ENCODE data around the gene PRPH2. TPM values are rescaled to one million over a fixed set of nuclear protein-coding genes. Genes with fewer than 3 reads are reported as not detected.

PRPH2 gene
- polyA plus RNA-seq, 2 of the 4 experiments (the other 2 are of a cell fraction), result not detected

DNA sequence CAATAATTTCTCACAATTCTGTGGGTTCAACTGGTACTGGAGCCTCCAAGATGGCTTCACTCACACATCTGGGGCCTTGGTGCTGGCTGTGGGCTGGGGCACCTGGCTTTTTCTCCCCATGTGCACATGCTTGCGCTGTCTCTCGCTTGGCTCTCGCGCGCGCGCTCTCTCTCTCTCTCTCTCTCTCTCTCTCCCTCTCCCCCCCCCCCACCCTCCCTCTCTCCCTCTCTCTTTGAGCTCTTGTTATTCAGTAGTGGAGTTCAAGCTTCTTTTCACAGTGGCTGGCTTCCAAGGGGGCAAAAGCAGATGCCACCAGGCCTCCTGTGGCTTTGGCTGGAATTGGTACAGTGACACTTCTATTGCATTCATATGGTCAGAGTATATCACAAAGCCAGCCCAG, 34.3 kb upstream of the PRPH2 start:
- WGBS (ENCODE audit: missing lambda C conversion rate), result 90% methylated on average over 7 of the region's 7 CpGs
- Histone ChIP-seq H3K4me2 (no peak overlapping the region), H3K9me3 (no peaks in the 10 kb centered on the region), H3K27ac (no peak overlapping the region), H3K4me3 (no peak overlapping the region), H3K4me1 (no peaks in the 10 kb centered on the region)
- ATAC-seq, result no peak
- POLR2A ChIA-PET, result no interaction called here
- TF ChIP-seq, protein P1, sequence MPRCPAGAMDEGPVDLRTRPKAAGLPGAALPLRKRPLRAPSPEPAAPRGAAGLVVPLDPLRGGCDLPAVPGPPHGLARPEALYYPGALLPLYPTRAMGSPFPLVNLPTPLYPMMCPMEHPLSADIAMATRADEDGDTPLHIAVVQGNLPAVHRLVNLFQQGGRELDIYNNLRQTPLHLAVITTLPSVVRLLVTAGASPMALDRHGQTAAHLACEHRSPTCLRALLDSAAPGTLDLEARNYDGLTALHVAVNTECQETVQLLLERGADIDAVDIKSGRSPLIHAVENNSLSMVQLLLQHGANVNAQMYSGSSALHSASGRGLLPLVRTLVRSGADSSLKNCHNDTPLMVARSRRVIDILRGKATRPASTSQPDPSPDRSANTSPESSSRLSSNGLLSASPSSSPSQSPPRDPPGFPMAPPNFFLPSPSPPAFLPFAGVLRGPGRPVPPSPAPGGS (IDR thresholded peaks at IDR 0.05), result no peak
- TF ChIP-seq CBX8 (IDR thresholded peaks at IDR 0.05) (no peak), HDAC2 (IDR thresholded peaks at IDR 0.05) (no peak)
- CTCF ChIA-PET, result no interaction called here
- DNase-seq (ENCODE audit: low read depth in 1 of 2, low spot score in 1 of 2), result no peak
- no peak for FAIRE-seq

GRCh38 chr6:42754759-42755158, 32.4 kb upstream of the PRPH2 start:
- H3K27ac ChIP-seq, result no peak overlapping the region
- H3K9me3 ChIP-seq, result no peaks in the 10 kb centered on the region
- DNase-seq (ENCODE audit: low read depth in 1 of 2, low spot score in 1 of 2) (no peak), ATAC-seq (no peak), FAIRE-seq (no peak)
- H3K4me3 ChIP-seq, result no peak overlapping the region
- no peak overlapping the region for H3K4me2 ChIP-seq
- TF ChIP-seq CHD4 (IDR thresholded peaks at IDR 0.05; ENCODE audit: borderline replicate concordance) (no peak), MAFK (IDR thresholded peaks at IDR 0.05; ENCODE audit: partially characterized antibody) (peak; percentile 98)
- no peaks in the 10 kb centered on the region for H3K4me1 ChIP-seq
- WGBS (ENCODE audit: missing lambda C conversion rate), result 82% methylated on average over 5 of the region's 5 CpGs
- ChIA-PET CTCF (interaction anchor here (1.3 kb wide), 1 partner anchor 29 kb away, joined by 3 read pairs; no protein-coding TSS in a partner anchor), POLR2A (no interaction called here)

DNA sequence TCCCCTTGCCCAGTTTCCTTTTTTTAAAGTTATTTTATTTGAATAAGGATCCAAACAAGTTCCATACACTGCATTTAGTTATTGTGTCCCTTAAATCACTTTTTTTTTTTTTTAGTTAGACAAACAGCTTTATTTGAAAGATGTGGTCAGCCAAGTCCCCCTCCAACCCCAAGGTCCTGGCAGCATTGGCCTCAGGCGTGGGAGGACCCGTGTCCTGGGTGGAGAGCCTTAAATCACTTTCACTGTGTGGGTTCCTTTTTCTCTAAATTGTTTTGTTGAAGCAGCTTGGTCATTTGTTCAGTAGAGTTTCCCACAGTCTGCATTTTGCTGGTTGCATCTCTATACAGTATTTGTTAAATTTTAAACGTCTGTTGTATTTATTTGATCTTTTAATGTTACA, 28.7 kb upstream of the PRPH2 start:
- CTCF ChIA-PET, result no interaction called here
- peaks cover 10% of the 10 kb centered on the region; the same call in 2 of the 3 replicates for H3K4me1 ChIP-seq
- no peak for TF ChIP-seq ELK1 (IDR thresholded peaks at IDR 0.05; ENCODE audit: low read depth, low read length)
- TF ChIP-seq SMC3 (IDR thresholded peaks at IDR 0.05), result no peak
- no peak for TF ChIP-seq TP53 (CRISPR knock-in tag; IDR thresholded peaks at IDR 0.05)
- TF ChIP-seq EHMT2 (IDR thresholded peaks at IDR 0.05; ENCODE audit: low read depth), result no peak
- no peak for TF ChIP-seq EHF (CRISPR knock-in tag; IDR thresholded peaks at IDR 0.05)
- no peak for TF ChIP-seq POLR2AphosphoS2 (conservative IDR thresholded peaks at IDR 0.05; ENCODE audit: low read length)
- no peak for TF ChIP-seq NFE2L2 (conservative IDR thresholded peaks at IDR 0.05; ENCODE audit: low read length)
- no peak for TF ChIP-seq BHLHE40 (IDR thresholded peaks at IDR 0.05; ENCODE audit: low read depth, low read length)
- TF ChIP-seq JUNB (IDR thresholded peaks at IDR 0.05), result no peak
- TF ChIP-seq TFCP2L1 (CRISPR knock-in tag; IDR thresholded peaks at IDR 0.05), result no peak
- no peak for TF ChIP-seq CHD4 (IDR thresholded peaks at IDR 0.05; ENCODE audit: borderline replicate concordance)
- TF ChIP-seq HOXA7 (CRISPR knock-in tag; IDR thresholded peaks at IDR 0.05), result no peak
- TF ChIP-seq, protein P2, sequence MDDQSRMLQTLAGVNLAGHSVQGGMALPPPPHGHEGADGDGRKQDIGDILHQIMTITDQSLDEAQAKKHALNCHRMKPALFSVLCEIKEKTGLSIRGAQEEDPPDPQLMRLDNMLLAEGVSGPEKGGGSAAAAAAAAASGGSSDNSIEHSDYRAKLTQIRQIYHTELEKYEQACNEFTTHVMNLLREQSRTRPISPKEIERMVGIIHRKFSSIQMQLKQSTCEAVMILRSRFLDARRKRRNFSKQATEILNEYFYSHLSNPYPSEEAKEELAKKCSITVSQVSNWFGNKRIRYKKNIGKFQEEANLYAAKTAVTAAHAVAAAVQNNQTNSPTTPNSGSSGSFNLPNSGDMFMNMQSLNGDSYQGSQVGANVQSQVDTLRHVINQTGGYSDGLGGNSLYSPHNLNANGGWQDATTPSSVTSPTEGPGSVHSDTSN (IDR thresholded peaks at IDR 0.05), result no peak
- POLR2A ChIA-PET, result no interaction called here
- H3K4me3 ChIP-seq, result no peak overlapping the region
- WGBS (ENCODE audit: missing lambda C conversion rate), result 85% methylated on average over 3 of the region's 3 CpGs
- no peak overlapping the region for H3K27ac ChIP-seq
- H3K9me3 ChIP-seq, result no peaks in the 10 kb centered on the region
- ATAC-seq (no peak), FAIRE-seq (no peak), DNase-seq (ENCODE audit: low read depth in 1 of 2, low spot score in 1 of 2) (no peak)
- no peak overlapping the region for H3K4me2 ChIP-seq

GRCh38 chr6:42748203-42748898, 26.0 kb upstream of the PRPH2 start:
- DNase-seq (ENCODE audit: low read depth in 1 of 2, low spot score in 1 of 2), result no peak
- H3K4me1 ChIP-seq, result peaks cover 18% of the 10 kb centered on the region
- no peak for ATAC-seq
- ChIA-PET CTCF (interaction anchor here (1.0 to 1.9 kb wide), 4 partner anchors 22 to 184 kb away, joined by 3 to 6 read pairs (median 4); partner anchors contain the start of genes BICRAL and UBR2), POLR2A (interaction anchor here (0.6 to 4.6 kb wide), 2 partner anchors 34 to 131 kb away, joined by 3 to 154 read pairs; partner anchors contain the start of gene BICRAL)
- 66% methylated on average over 8 of the region's 8 CpGs for WGBS (ENCODE audit: missing lambda C conversion rate)
- no peaks in the 10 kb centered on the region for H3K9me3 ChIP-seq
- peak overlapping the region; percentile 73 for H3K4me3 ChIP-seq
- peak overlapping the region; percentile 94 to 98 for H3K27ac ChIP-seq
- TF ChIP-seq ZNF302 (CRISPR knock-in tag; IDR thresholded peaks at IDR 0.05) (no peak), CBX8 (IDR thresholded peaks at IDR 0.05) (no peak)
- TF ChIP-seq, protein P2 (IDR thresholded peaks at IDR 0.05), result no peak
- H3K4me2 ChIP-seq, result peak overlapping the region; percentile 67
- FAIRE-seq, result no peak

All from A549 (cell line).